ENCODE results near the gene COMMD1.
"Not testable (repeated sequence)": the region's sequence is repeated elsewhere in the genome, so short reads cannot be mapped to it uniquely, and the experiment has no call there.

The COMMD1 gene

DNA sequence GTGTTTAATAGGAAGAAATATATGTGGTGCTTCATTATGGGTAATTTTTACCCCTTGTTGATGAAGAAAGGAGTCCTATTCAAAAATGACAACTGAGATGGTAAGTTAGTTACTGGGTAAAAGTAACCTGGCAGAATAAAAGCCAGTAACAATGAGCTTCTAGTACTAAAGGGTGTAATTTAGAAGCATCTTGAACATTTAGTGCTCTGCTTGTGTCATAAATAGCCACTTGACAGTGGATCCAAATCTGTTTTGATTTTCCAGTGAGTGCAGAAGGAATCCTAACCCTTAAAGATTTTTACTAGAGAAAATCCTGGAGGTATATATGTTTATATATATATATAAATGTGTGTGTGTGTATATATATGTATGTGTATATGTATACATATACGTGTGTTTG lies 15.1 kb downstream of the COMMD1 start:
- DNase-seq (ENCODE audit: low read depth) = no peak
- H3K4me3 ChIP-seq (ENCODE audit: low read depth, low read length) = no peak overlapping the region

- H3K4me3 ChIP-seq (ENCODE audit: low read depth, low read length) = no peak overlapping the region
- DNase-seq (ENCODE audit: low read depth) = no peak
These were observed 17.2 kb downstream of the COMMD1 start for GRCh38 chr2:61922714-61923113.

DNA sequence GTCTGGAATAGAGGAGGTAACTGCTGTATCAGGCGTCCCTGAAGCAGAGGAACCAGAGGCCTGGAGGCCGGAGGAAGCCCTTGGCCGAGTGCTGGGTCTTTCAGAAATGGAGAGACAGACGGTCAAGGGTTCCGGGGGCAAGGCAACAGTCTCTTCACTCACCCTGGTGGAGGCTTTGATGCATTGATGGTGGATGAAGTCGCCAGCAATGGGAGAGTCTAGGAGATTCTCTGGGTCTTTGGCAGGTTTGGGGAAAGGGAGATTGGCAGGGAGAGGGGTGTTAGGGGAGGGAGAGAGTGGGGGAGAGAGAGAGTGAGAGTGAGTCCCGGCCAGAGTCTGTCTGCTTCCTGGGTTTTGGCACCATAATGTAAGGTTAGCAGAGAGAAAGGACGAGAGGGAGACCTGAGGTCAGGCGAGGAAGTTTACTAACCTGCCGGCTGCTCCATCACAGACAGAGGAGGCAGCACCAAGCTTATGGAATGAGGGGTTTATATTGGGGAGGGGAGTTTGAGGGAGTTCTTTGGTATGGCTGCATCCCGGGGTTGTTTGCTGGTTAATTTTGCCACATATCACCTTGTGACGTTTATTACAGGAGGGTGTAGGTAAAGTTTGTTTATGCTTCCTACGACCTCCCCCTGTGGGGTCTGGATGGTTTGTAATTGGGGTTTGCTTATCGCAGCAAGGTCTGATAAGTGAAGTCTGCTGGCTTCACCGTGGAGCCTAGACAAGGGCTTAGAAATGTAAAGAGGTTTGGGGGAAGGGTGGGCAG lies 19.6 kb downstream of the COMMD1 start:
- H3K4me3 ChIP-seq (ENCODE audit: low read depth, low read length) = no peak overlapping the region
- no peak for DNase-seq (ENCODE audit: low read depth)

- no peak for DNase-seq (ENCODE audit: low read depth)
- no peak overlapping the region for H3K4me3 ChIP-seq (ENCODE audit: low read depth, low read length)
These were observed 21.3 kb downstream of the COMMD1 start for GRCh38 chr2:61926531-61927477.

DNA sequence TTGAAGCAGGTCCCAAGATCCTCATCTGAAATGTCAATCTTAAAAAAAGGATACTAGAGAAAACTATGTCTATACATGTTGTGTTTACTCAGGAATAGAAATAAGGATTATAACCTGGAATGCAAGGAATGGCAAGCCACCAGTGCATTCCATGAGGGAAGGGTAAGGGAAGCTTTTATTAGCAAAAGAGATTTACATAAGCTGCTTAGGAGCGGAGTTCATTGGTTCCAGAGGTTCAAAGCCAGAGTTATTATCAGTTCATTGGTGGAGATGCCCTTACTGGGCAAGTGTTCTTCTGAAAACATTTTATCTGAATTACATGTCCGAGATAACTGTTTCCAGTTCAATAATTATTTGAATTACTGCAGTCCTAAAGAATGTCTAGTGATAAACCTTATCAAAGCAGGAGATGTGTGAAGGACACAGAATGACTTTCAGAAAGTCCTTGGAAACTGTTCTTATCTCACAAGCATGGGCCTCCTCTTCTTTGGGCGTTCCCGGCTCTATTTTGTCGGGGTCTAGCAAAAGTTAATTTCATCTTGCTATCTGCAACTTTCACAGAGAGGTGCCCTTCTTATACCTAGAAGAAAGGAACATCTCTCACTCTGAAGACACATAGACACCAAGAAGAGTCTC lies 23.5 kb downstream of the COMMD1 start:
- DNase-seq (ENCODE audit: low read depth) = no peak
- H3K4me3 ChIP-seq (ENCODE audit: low read depth, low read length) = no peak overlapping the region

DNA sequence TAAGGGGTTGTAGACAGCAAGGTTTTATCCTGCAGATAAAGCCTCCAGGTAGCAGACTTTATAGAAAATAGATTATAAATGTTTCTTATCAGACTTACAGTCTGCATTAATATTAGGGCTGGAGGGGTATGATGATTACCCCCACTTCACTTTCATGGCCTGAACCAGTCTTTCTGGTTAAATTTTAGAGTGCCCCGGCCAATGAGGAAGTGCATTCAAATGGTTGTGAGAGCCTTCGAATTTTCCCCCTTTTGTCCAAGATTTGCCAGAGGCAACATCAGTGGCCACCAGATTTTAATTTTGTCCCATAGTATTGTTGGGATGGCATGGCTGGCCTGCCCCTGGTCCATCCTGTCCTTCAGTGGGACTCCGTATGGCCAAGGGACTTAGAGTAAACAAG lies 31.6 kb downstream of the COMMD1 start:
- DNase-seq (ENCODE audit: low read depth) = no peak
- no peak overlapping the region for H3K4me3 ChIP-seq (ENCODE audit: low read depth, low read length)

DNA sequence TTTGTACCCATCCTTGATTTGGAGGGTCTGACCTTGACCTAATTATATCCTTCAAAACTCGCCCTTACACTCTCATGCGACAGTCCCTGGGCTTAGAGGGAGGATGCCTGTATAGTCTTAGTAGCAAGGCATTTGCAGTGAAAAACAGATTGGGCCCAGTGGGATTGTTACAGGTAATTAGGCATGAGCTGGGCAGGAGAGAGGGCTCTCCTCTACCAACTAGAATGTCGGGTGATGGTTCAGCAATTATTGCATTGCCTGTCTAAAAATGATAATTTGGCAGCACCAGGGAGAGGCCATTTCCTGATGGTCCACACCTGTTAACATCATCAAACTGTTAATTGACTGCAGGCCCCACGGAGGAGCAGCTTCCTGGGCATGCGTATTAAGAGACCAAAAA lies 32.4 kb downstream of the COMMD1 start:
- no peak overlapping the region for H3K4me3 ChIP-seq (ENCODE audit: low read depth, low read length)
- no peak for DNase-seq (ENCODE audit: low read depth)

DNA sequence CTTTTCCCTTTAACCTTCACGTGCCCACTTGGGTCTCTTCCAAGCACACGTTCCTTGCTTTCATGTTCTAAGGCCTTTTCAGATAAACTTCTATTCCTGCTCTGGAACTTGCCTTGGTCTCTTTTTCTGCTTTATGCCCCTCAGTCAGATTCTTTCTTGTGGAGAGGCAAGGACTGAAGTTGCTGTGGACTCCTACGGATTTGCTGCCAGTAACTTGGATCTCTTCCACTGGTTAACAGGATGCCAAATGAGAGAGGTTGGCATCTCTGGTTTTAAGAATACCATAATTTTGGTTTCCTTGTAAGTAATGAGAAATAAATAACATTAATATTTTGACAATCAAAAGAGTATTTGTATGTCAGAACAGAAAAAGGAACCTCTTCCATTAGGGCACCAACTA lies 33.0 kb downstream of the COMMD1 start:
- no peak overlapping the region for H3K4me3 ChIP-seq (ENCODE audit: low read depth, low read length)
- DNase-seq (ENCODE audit: low read depth) = no peak

DNA sequence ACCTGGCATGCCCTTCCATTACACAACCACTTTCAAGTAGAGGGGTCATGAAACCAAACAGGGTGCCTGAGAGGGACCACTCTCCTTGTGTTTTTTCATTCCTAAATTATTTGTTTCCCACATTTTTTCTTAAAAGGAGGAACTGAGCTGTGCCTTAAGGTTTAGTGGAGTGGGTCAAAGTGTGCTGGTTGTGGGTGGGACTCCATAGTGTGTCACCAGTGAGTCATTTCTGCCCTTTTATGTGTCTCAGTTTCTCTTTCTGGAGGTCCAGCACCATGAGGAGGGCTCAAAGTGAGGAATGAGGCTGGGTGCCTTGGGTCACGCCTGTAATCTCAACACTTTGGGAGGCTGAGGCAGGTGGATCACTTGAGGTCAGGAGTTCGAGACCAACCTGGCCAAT lies 37.8 kb downstream of the COMMD1 start:
- DNase-seq (ENCODE audit: low read depth) = no peak
- no peak overlapping the region for H3K4me3 ChIP-seq (ENCODE audit: low read depth, low read length)

- DNase-seq (ENCODE audit: low read depth) = no peak
- no peak overlapping the region for H3K4me3 ChIP-seq (ENCODE audit: low read depth, low read length)
These were observed 41.2 kb downstream of the COMMD1 start for GRCh38 chr2:61946666-61947065.

- no peak for DNase-seq (ENCODE audit: low read depth)
- no peak overlapping the region for H3K4me3 ChIP-seq (ENCODE audit: low read depth, low read length)
These were observed 43.4 kb downstream of the COMMD1 start for GRCh38 chr2:61948661-61949457.

DNA sequence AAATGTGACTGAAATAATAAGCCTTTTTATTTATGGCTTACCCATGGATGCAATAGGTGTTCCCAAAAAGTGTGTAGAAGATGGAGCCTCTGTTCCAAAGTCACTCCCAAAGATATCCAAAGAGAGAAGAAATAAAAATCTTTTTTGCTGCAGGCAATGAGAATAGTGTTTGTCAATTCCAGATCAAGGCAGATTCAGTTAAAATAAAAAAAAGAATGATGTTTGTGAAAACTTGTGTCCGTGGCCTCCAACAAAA lies 43.9 kb downstream of the COMMD1 start:
- no peak overlapping the region for H3K4me3 ChIP-seq (ENCODE audit: low read depth, low read length)
- no peak for DNase-seq (ENCODE audit: low read depth)

DNA sequence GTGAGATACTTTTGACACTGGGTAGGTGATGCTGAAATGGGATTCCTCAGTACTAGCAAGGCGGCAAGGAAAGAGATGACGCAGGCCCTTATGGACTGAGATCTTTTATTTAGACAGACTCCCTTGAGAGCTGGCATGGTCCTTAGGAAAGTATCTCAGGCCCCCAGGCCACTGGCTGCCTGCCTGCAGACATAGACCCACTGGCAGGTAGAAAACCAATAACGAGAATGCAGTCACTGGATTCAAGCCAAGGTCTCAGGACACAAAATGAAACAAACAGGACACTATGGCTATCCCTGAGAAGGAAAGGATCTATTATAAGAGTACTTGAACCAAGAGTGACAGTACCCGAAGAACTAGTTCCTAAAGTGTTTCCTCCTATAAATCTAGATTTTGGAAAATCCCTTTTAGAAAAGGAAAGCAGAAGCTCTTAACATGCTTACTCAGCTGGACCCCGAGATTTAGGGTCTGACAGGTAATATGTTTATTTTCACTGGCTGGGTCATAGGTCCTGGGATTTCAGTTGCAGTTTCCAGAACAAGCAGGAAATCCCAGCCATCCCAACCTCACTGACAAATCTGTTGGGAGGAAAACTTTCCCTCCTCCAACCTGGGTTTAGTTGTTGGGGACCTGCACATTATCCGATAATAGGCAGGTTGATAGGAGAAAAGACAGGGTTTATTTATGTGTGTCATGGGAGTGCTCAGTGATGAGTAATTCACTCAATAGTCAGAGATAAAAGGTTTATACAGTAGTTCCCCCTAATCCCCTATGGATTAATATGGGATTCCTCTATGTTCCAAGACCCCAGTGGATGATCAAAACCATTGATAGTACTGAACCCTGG lies 44.5 kb downstream of the COMMD1 start:
- no peak overlapping the region for H3K4me3 ChIP-seq (ENCODE audit: low read depth, low read length)
- no peak for DNase-seq (ENCODE audit: low read depth)

GRCh38 chr2:61950571-61951315 lies 45.3 kb downstream of the COMMD1 start:
- no peak for DNase-seq (ENCODE audit: low read depth)
- no peak overlapping the region for H3K4me3 ChIP-seq (ENCODE audit: low read depth, low read length)

- no peak for DNase-seq (ENCODE audit: low read depth)
- H3K4me3 ChIP-seq (ENCODE audit: low read depth, low read length) = no peak overlapping the region
These were observed 46.4 kb downstream of the COMMD1 start for GRCh38 chr2:61951881-61952280.

- no peak overlapping the region for H3K4me3 ChIP-seq (ENCODE audit: low read depth, low read length)
- DNase-seq (ENCODE audit: low read depth) = no peak
These were observed 46.8 kb downstream of the COMMD1 start for GRCh38 chr2:61952288-61952687.

DNA sequence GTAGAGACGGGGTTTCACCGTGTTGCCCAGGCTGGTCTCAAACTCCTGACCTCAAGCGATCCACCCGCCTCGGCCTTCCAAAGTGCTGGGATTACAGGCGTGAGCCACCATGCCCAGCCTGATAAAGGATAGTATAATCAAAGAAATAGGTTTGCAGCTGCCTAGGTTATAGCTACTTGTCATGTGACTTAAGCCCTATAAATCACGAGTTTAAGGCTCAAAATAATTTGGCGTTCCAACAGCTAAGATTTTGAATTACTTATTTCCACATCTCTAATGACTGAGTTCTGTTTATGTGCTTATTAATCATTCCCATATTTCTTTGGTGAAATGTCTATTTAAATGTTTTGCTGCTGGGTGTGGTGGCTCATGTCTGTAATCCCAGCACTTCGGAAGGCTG lies 49.4 kb downstream of the COMMD1 start:
- H3K4me3 ChIP-seq (ENCODE audit: low read depth, low read length); DNase-seq (ENCODE audit: low read depth): not testable (repeated sequence)

Measured in skeletal muscle cell (primary cell).